ENCODE measurements around the gene RNFT2.

- TF ChIP-seq POLR2A (IDR thresholded peaks at IDR 0.05) = no peak
- TF ChIP-seq CTCF (IDR thresholded peaks at IDR 0.05) = no peak
Observed at GRCh38 chr12:116691636-116692035, 46.5 kb upstream of the RNFT2 start.

All from gastroesophageal sphincter (tissue), 3 donors.